ENCODE data around the gene INPP4A.
A peak's percentile ranks its signal among the peaks of the same experiment; 100 is the strongest.

Gene INPP4A

GRCh38 chr2:98501223-98501622 lies 56.6 kb downstream of the INPP4A start:
- no peak for DNase-seq

- DNase-seq = no peak
Observed at GRCh38 chr2:98501876-98502275, 57.2 kb downstream of the INPP4A start.

- DNase-seq = no peak
Observed at GRCh38 chr2:98502556-98503335, 58.1 kb downstream of the INPP4A start.

- no peak for DNase-seq
Observed at GRCh38 chr2:98503481-98504105, 58.9 kb downstream of the INPP4A start.

- DNase-seq = no peak
Observed at GRCh38 chr2:98504381-98505109, 59.9 kb downstream of the INPP4A start.

GRCh38 chr2:98505311-98505808 lies 60.7 kb downstream of the INPP4A start:
- DNase-seq = peak; percentile 36

GRCh38 chr2:98505971-98506664 lies 61.5 kb downstream of the INPP4A start:
- no peak for DNase-seq

- no peak for DNase-seq
Observed at GRCh38 chr2:98506881-98507280, 62.2 kb downstream of the INPP4A start.

- no peak for DNase-seq
Observed at GRCh38 chr2:98507461-98507860, 62.8 kb downstream of the INPP4A start.

- no peak for DNase-seq
Observed at GRCh38 chr2:98507891-98508708, 63.4 kb downstream of the INPP4A start.

GRCh38 chr2:98508709-98509066 lies 64.0 kb downstream of the INPP4A start:
- peak; percentile 57 for DNase-seq

- DNase-seq = no peak
Observed at GRCh38 chr2:98509542-98510321, 65.1 kb downstream of the INPP4A start.

GRCh38 chr2:98510322-98510662 lies 65.6 kb downstream of the INPP4A start:
- DNase-seq = no peak

- DNase-seq = no peak
Observed at GRCh38 chr2:98511981-98512380, 67.3 kb downstream of the INPP4A start.

- DNase-seq = no peak
Observed at GRCh38 chr2:98512699-98513098, 68.0 kb downstream of the INPP4A start.

GRCh38 chr2:98514096-98514639 lies 69.5 kb downstream of the INPP4A start:
- no peak for DNase-seq

- DNase-seq = no peak
Observed at GRCh38 chr2:98514879-98515249, 70.2 kb downstream of the INPP4A start.

GRCh38 chr2:98515250-98515991 lies 70.8 kb downstream of the INPP4A start:
- no peak for DNase-seq

- no peak for DNase-seq
Observed at GRCh38 chr2:98516571-98516970, 71.9 kb downstream of the INPP4A start.

GRCh38 chr2:98517636-98518035 lies 73.0 kb downstream of the INPP4A start:
- DNase-seq = no peak

GRCh38 chr2:98518101-98518500 lies 73.4 kb downstream of the INPP4A start:
- DNase-seq = peak; percentile 70
